ENCODE results near the gene KBTBD13.
"Not testable (repeated sequence)": the region's sequence is repeated elsewhere in the genome, so short reads cannot be mapped to it uniquely, and the experiment has no call there.

Gene KBTBD13

GRCh38 chr15:65087873-65088642 is 11.5 kb downstream of the KBTBD13 start:
- DNase-seq: peak in 4 of 58 donors; percentile 16 to 34 (median 18)

DNA sequence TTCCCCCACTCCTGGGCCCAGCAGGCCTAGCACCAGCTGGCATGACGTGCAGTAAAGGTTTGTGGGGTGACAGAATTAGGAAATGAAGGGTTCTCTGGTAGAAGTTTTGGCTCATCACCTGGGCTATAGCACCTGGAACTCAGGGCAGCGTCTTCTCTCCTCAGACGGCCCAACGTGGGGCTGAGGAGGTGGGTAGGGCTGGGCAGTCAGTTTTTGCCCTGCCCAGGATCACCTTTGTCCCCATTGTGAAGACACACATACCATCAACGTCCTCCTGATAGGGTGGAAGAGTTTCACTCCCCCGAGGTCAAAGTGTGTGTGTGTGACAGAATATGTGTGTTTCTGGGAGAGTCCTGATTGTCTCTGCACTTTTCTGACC is 12.1 kb downstream of the KBTBD13 start:
- no peak for DNase-seq

GRCh38 chr15:65089206-65089824 is 12.8 kb downstream of the KBTBD13 start:
- no peak for DNase-seq

DNA sequence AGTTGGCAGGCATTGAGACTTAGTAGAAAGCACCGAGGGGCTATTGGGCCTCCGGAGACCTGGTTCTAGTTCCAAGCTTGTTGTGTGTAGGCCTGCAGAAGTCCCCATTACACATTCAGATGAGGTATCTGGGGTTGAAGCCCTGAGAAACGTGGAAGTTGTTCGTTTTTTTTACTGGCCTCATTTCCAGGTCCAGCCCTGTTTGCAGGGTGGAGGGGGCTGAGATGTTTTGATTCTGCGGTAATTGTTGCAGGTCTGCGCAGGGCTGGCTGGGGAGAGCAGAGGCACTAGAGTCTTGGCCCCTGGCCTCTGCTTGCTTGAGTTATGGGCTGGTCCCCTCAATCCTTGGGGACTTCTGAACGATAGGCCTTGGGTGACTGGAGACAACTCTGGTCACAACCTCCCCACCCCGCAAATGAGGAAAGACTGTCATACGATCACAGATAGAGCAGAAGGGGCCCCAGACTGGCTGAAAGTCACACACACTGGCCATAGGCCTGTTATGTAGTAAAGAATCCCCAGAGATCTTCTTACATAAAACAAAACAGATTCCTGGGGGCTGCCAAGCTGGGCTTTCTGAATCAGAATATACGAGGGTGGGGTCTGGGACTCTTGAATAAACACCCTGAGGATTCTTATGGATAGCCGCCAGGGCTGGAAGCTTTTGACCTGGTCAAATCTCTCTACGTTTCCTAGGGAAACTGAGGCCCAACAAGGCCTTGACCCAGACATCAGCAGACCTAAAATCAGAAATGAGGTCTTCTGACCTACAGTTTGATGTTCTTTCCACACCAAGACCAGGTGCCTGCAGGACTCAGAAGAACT is 15.6 kb downstream of the KBTBD13 start:
- DNase-seq: no peak

DNA sequence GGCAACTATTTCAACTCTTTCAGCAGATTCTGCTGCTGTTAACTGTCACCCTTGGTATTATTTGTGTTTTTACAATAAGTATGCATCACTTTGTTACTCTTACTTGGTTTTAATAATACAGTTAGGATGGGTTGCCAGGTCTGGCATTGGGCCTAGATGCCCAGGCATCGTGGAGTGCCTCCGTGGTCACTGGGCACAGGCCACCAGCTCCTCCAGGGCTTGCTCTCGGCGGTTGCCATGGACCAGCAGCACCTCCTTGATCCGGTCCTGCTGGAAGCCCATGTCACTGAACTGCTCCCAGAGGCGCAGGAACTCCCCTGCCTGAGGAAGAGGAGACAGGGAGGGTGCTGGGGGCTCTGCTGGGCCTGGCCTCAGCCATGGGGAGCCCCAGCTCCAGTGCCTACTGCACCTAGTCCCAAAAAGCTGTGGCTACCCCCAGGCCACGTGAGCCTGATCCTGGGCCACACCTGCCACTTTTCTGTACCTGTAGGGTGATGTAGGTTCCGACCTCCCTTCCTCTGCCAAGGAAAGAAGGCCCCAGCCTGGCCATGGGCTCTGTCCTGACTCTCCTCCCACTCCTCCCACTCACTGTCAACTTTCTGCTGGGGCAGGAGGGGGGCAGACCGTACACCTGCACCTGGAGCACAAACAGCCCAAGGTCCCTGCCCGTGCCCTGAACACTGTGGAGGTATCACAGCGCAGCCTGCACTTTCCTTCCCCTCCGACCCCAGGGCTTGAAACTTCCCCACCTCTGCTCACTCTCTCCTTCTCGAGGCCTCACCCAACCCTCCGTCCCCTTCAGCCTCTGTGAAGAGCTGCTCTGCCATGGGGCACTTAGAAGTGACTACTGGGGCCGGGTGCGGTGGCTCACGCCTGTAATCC is 16.6 kb downstream of the KBTBD13 start:
- DNase-seq: no peak

DNA sequence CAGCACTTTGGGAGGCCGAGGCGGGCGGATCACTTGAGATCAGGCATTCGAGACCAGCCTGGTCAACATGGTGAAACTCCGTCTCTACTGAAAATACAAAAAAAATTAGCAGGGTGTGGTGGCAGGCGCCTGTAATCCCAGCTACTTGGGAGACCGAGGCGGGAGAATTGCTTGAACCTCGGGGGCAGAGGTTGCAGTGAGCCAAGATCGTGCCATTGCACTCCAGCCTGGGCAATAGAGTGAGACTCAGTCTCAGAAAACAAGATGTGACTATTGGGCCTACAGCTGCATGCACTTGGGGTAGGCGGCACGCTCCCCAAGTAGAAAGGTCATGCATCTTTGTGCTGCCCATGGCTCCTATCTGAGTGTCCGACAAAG is 17.2 kb downstream of the KBTBD13 start:
- not testable (repeated sequence) for DNase-seq

DNA sequence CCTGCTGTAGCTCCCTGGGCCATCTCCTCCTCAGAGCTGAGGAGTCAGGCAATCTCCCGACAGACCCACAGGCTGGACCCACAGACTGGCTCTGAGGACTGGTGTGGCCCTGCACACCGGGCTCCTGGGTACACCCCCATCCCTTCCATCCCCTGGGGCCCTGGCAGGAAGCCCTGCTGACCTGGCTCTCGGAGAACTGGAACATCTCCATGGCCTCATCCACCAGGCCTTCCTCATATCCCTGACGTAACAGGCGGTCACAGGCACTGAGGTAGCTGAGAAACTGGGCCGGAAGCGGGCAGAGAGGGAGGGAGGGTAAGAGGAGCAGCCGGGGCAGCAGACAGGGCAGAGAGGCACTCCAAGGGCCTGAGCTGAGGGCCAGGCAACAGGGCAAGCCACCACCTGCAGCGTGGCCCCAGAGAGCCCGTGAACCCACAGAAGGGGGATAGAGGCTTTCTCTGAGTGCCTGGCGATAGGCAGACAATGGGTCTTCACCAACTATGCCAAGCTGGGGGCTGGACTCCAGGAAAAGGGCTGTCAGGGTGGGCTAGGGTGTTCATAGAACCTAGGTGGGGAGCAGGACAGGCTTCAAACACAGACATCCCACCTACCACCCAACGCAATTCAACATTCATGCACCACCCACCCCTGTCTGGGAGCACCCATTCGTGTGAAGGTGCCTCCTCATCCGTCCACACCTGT is 17.9 kb downstream of the KBTBD13 start:
- no peak for DNase-seq

DNA sequence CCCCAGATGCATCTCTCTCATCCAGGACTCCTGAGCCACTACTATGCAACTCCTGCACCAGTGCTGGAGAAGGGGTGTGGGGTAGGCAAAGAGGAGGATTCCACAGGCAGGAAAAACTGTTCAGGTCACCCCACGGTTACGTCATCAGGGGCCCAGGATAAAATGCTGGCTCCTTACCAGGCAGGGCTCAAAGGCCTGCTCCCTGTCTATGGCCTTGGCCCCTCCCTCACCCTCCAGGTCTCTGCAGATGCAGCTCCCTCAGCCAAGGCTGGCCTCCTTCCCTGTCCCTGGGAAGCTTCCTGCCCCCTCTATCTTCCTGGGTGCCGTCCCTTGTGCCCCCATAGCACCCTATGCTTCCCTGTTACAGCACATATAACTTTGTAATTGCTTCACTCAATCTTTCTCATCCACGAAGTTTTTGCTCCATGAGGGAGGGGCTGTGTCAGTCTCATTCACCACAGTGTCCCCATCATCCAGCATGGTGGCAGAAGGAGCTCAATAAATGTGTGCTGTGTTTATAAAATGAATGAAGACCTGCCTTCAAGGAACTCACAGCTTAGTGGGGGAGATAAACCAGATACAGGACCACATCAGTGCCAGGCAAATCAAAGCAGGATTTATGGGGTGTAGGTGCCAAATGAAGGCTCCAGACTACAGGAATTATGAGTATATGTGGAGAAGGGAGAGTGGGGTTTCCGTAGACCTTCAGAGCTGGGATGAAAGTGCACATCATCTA is 18.6 kb downstream of the KBTBD13 start:
- DNase-seq: no peak

DNA sequence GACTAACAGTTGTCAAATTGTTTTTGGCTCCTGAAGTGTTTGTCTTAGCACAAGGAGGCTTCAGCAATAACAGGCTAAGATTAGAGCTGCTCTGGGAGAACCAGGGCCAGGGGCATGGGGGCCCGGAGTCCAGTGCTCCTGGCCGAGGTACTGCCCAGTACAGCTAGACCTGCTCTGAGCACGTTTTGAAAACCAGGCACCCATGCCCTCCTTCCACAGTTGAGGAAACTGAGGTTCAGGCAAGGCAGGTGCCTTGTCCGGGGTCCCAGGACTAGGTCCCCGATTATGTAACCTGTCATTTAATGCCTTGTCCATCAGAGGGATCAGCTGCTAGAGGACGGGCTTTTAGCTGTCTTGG is 19.2 kb downstream of the KBTBD13 start:
- DNase-seq: no peak

GRCh38 chr15:65096481-65097385 is 20.2 kb downstream of the KBTBD13 start:
- DNase-seq: no peak

DNA sequence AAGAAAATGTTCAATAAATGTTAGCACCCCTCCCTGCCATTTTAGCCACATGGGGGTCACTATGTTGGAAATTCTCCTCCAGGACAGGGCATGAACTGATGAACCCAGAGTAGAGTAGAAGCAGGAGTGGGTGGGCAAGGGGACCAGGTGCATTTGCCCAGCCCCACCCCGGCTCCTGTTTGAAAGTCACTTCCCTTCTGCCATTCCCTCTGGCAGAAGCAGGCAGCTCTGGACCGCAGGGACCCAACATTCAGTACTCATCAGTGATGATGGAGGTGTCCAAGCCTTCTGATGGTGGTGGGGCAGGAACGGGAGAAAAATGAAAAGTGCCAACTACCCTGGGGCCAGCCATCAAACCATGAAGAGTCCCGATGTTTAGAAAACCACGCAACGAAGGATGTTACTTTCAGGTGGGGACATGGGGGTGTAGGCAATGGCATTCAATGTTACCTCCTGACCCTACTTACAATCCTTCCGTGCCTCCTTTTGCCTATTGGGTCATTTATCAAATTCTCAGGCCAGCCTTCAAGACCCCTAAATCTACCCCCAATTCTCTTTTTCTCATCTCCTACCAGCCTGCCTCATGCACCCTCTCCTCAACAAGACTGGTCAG is 21.2 kb downstream of the KBTBD13 start:
- no peak for DNase-seq

GRCh38 chr15:65099336-65099735 is 22.8 kb downstream of the KBTBD13 start:
- no peak for DNase-seq

- not testable (repeated sequence) for DNase-seq
Observed at GRCh38 chr15:65099801-65100200, 23.3 kb downstream of the KBTBD13 start.

- DNase-seq: no peak
Observed at GRCh38 chr15:65100442-65100841, 23.9 kb downstream of the KBTBD13 start.

DNA sequence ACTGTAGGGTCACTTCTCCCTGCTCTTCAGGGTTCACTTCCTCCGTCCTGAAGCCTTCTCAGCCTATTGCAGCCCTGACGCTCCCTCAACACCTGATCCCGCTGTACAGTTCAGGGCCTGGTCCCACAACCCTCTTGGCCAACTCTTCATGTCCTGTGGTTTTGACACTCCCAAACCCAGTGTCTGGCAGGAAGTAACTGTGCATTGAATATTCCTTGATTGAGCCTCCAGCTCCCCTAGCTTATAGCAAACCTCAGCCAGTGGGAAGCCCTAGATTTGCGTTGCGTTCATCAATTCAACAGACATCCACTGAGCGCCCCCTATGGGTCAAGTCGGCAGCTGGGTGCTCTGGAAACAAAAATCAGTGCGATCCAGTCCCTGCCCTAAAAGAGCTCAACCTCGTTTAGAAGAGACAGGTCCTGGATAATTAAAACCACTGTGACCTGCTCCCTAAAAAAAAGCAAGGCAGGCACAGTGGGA is 24.9 kb downstream of the KBTBD13 start:
- peak in 42 of 58 donors; percentile 10 to 68 (median 33) for DNase-seq

- no peak for DNase-seq
Observed at GRCh38 chr15:65101891-65102708, 25.6 kb downstream of the KBTBD13 start.

- DNase-seq: no peak
Observed at GRCh38 chr15:65102912-65103311, 26.4 kb downstream of the KBTBD13 start.

All from anterior cingulate cortex (tissue), 58 donors.